Measurements from ENCODE around the gene MAN1C1. TPM values are rescaled to one million over a fixed set of nuclear protein-coding genes. Genes with fewer than 3 reads are reported as not detected.

MAN1C1 gene
- total and polyA plus RNA-seq, 9 of the 15 experiments (the other 6 are each of a cell fraction or from before 2014, with no cell fraction given): 0.04 to 0.44 (median 0.10) TPM; not detected in 3

GRCh38 chr1:25782608-25783201 is 166.1 kb downstream of the MAN1C1 start (continued):
- TF ChIP-seq MYBL2 (IDR thresholded peaks at IDR 0.05; ENCODE audit: low read depth) (no peak), MYBL2 (CRISPR knock-in tag; IDR thresholded peaks at IDR 0.05; ENCODE audit: borderline replicate concordance) (no peak), ZNF717 (CRISPR knock-in tag; IDR thresholded peaks at IDR 0.05) (no peak), ZNF174 (CRISPR knock-in tag; IDR thresholded peaks at IDR 0.05) (no peak), STAT5B (CRISPR knock-in tag; IDR thresholded peaks at IDR 0.05) (no peak), CBFA2T2 (conservative IDR thresholded peaks at IDR 0.05) (peak; percentile 68), CHCHD3 (CRISPR knock-in tag; IDR thresholded peaks at IDR 0.05) (no peak), KDM4B (IDR thresholded peaks at IDR 0.05; ENCODE audit: borderline replicate concordance in 2 of 2, low read depth in 1 of 2) (0 out of 4 replicates have a peak, but pooled peaks of 1 of the 2 experiments have one; percentile 48), ILK (tag; IDR thresholded peaks at IDR 0.05; ENCODE audit: borderline replicate concordance, low read depth) (no peak), ZNF431 (CRISPR knock-in tag; IDR thresholded peaks at IDR 0.05) (no peak), ZBTB26 (CRISPR knock-in tag; IDR thresholded peaks at IDR 0.05) (no peak), HNRNPL (IDR thresholded peaks at IDR 0.05; ENCODE audit: low read depth, low read length) (no peak), FOXA1 (IDR thresholded peaks at IDR 0.05; ENCODE audit: borderline replicate concordance) (no peak), C11orf30 (IDR thresholded peaks at IDR 0.05; ENCODE audit: low read depth) (no peak)
- TF ChIP-seq, protein P1, sequence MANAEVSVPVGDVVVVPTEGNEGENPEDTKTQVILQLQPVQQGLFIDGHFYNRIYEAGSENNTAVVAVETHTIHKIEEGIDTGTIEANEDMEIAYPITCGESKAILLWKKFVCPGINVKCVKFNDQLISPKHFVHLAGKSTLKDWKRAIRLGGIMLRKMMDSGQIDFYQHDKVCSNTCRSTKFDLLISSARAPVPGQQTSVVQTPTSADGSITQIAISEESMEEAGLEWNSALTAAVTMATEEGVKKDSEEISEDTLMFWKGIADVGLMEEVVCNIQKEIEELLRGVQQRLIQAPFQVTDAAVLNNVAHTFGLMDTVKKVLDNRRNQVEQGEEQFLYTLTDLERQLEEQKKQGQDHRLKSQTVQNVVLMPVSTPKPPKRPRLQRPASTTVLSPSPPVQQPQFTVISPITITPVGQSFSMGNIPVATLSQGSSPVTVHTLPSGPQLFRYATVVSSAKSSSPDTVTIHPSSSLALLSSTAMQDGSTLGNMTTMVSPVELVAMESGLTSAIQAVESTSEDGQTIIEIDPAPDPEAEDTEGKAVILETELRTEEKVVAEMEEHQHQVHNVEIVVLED (CRISPR knock-in tag; IDR thresholded peaks at IDR 0.05): no peak
- TF ChIP-seq, protein P2, sequence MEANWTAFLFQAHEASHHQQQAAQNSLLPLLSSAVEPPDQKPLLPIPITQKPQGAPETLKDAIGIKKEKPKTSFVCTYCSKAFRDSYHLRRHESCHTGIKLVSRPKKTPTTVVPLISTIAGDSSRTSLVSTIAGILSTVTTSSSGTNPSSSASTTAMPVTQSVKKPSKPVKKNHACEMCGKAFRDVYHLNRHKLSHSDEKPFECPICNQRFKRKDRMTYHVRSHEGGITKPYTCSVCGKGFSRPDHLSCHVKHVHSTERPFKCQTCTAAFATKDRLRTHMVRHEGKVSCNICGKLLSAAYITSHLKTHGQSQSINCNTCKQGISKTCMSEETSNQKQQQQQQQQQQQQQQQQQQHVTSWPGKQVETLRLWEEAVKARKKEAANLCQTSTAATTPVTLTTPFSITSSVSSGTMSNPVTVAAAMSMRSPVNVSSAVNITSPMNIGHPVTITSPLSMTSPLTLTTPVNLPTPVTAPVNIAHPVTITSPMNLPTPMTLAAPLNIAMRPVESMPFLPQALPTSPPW (CRISPR knock-in tag; IDR thresholded peaks at IDR 0.05): no peak
- TF ChIP-seq, protein P3, sequence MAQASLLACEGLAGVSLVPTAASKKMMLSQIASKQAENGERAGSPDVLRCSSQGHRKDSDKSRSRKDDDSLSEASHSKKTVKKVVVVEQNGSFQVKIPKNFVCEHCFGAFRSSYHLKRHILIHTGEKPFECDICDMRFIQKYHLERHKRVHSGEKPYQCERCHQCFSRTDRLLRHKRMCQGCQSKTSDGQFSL (CRISPR knock-in tag; IDR thresholded peaks at IDR 0.05): peak; percentile 75
- TF ChIP-seq, protein P3 (tag; IDR thresholded peaks at IDR 0.05): no peak
- TF ChIP-seq, protein P4, sequence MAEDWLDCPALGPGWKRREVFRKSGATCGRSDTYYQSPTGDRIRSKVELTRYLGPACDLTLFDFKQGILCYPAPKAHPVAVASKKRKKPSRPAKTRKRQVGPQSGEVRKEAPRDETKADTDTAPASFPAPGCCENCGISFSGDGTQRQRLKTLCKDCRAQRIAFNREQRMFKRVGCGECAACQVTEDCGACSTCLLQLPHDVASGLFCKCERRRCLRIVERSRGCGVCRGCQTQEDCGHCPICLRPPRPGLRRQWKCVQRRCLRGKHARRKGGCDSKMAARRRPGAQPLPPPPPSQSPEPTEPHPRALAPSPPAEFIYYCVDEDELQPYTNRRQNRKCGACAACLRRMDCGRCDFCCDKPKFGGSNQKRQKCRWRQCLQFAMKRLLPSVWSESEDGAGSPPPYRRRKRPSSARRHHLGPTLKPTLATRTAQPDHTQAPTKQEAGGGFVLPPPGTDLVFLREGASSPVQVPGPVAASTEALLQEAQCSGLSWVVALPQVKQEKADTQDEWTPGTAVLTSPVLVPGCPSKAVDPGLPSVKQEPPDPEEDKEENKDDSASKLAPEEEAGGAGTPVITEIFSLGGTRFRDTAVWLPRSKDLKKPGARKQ (CRISPR knock-in tag; IDR thresholded peaks at IDR 0.05): no peak
